ENCODE data around the gene ISCU.
"Not testable (repeated sequence)": the region's sequence is repeated elsewhere in the genome, so short reads cannot be mapped to it uniquely, and the experiment has no call there.

ISCU gene

DNA sequence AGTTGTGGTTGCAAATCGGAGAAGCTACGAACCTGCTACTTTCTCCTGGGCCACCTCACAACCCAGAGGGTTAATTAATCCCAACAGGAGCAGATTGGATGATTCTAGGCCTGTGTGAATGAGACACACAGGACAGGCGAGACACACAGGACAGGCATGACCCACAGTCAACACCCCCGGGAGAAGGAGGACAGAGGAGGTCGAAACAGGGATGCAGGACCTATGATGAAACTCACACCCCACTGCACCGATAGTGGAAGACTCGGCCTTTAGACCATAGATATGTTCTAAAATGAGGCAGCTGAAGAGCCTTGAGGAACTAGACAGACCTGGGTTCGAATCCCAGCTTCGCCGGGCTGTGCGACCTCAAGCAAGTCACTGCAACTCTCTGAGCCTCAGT lies 23.9 kb downstream of the ISCU start:
- no peak for DNase-seq (ENCODE audit: low read depth)
- TF ChIP-seq, protein P1, sequence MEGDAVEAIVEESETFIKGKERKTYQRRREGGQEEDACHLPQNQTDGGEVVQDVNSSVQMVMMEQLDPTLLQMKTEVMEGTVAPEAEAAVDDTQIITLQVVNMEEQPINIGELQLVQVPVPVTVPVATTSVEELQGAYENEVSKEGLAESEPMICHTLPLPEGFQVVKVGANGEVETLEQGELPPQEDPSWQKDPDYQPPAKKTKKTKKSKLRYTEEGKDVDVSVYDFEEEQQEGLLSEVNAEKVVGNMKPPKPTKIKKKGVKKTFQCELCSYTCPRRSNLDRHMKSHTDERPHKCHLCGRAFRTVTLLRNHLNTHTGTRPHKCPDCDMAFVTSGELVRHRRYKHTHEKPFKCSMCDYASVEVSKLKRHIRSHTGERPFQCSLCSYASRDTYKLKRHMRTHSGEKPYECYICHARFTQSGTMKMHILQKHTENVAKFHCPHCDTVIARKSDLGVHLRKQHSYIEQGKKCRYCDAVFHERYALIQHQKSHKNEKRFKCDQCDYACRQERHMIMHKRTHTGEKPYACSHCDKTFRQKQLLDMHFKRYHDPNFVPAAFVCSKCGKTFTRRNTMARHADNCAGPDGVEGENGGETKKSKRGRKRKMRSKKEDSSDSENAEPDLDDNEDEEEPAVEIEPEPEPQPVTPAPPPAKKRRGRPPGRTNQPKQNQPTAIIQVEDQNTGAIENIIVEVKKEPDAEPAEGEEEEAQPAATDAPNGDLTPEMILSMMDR (conservative IDR thresholded peaks at IDR 0.05; ENCODE audit: control insufficient read depth, insufficient read depth, low read depth, low read length): no peak
- no peak overlapping the region for H3K4me3 ChIP-seq (ENCODE audit: control insufficient read depth, low read depth, low read length)

DNA sequence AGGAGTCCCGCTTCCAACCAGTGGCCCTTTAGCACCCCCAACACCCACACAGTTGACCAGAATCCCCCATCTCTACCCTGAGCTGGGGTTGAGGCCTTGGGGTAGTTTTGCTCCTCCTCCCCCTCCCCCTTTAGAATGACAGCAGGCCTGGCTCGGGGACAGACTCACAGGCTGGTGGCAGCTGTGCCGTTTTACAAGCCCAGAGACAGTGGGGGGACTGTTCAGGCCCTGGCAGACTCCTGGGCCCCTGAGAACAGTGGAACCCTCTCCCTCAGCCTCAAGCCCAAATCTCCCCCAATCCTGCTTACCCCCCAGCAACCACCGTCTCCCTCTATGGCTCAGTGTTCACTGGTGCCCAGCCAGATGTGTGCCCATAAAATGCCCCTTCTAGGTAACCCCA lies 25.4 kb downstream of the ISCU start:
- no peak overlapping the region for H3K4me3 ChIP-seq (ENCODE audit: control insufficient read depth, low read depth, low read length)
- DNase-seq (ENCODE audit: low read depth): no peak
- TF ChIP-seq, protein P1 (conservative IDR thresholded peaks at IDR 0.05; ENCODE audit: control insufficient read depth, insufficient read depth, low read depth, low read length): no peak

DNA sequence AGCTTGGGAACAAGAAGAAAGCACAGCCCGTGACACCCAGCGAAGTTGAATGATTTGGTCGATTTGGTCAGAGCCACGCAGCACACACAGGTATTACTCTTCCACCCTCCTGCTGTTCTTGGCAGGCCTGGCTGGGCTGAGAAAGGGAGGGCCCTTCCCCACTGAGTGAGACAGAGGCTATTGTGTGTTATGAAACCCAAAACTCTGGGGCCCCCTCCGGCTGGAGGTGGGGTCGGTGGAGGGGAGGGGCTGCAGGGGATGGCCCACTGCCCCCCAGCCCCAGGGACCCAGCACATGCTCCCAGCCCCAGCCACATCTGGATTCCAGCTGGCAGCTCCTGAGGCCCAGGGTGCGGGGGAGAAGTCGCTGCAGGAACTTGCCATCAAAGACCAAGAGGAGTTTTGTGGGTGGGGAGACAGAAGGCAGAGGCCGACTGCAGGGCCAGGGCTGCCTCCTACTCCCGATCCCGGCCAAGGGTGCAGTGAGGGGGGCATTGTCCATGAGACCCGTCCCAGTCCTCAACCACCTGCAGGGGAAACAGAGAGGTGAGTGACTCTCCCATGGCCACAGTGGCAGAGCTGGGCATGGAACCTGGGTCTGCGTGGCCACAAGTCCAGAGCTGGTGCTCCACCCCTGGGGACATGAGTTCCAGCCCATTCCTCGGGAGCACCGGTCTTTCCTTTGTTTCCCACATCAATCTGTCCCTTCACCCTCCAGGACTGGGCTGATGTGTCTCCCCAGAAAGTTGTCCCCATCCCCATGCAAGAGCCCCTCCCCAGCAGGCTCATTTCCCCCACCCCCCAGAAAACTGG lies 26.8 kb downstream of the ISCU start:
- TF ChIP-seq, protein P1 (conservative IDR thresholded peaks at IDR 0.05; ENCODE audit: control insufficient read depth, insufficient read depth, low read depth, low read length): no peak
- no peak overlapping the region for H3K4me3 ChIP-seq (ENCODE audit: control insufficient read depth, low read depth, low read length)
- DNase-seq (ENCODE audit: low read depth): peak; percentile 80

DNA sequence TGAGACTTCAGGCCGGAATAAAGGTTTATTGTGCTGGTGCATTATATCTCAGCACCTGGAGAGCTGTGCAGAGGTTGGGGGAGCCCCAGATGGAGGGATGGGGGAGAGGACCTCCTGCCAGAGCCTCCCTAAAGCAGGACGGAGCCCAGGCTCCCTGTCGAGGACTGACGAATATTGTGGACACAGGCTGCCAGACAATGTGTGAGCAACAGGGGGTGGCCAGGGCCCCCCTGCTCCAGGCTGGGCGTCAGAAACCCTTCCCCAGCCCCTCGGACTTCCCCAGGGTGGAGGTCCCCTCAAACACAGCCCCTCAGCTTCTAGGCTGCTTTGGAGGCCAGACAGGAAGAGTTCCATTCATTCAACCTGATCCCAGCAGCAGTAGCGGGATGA lies 27.4 kb downstream of the ISCU start:
- no peak for DNase-seq (ENCODE audit: low read depth)
- TF ChIP-seq, protein P1 (conservative IDR thresholded peaks at IDR 0.05; ENCODE audit: control insufficient read depth, insufficient read depth, low read depth, low read length): no peak
- H3K4me3 ChIP-seq (ENCODE audit: control insufficient read depth, low read depth, low read length): no peak overlapping the region

DNA sequence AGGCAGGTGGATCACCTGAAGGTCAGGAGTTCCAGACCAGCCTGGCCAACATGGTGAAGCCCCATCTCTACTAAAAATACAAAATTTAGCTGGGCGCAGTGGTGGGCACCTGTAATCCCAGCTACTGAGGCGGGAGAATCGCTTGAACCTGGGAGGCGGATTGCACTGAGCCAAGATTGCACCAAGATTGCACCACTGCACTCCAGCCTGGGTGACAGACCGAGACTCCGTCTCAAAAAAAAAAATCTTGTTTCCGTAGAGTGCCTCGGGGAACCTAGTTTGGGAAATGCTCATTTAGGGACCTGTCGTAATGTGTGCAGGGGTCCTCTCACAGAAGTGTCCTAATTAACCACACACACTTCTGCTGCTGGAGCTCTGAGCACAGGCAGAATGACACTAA lies 28.1 kb downstream of the ISCU start:
- DNase-seq (ENCODE audit: low read depth); H3K4me3 ChIP-seq (ENCODE audit: control insufficient read depth, low read depth, low read length): not testable (repeated sequence)

DNA sequence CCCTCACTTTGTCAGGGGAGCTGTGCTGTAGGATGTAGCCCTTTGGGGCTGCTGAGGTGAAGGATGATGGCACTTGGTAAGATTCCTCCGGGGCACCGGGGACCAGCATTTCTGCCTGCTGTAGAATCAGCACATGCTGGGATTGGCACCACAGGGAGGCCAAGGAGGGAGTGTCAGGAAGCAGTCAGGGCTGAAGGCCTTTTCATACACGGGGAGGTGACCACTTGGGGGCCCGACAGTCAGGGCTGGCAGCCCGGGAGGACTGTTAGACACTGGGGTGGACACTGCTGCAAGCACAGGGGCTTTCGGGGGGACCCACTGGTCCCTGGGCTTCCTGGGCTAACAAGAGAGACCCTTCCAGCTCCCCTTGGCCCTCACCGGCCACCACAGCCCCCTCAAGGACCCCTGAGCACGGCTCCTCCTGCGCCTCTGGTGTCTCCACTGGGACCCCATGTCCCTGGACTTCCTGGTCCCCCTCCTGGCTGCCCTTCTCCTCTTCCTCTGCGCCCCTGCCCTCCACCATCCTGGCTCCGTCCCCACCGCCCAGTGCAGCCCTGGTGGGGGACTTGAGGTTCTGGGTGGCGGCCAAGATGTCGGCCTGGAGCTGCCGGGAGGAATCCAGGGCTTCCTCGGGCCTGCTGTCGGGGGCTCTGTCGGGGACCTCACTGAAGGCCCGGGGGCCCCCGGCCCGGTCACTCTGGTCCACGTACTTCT lies 29.0 kb downstream of the ISCU start:
- H3K4me3 ChIP-seq (ENCODE audit: control insufficient read depth, low read depth, low read length): no peak overlapping the region
- TF ChIP-seq, protein P1 (conservative IDR thresholded peaks at IDR 0.05; ENCODE audit: control insufficient read depth, insufficient read depth, low read depth, low read length): no peak
- no peak for DNase-seq (ENCODE audit: low read depth)

Measured in fibroblast of mammary gland (primary cell).